Memory B cell (primary cell): Measurements from ENCODE around the gene GLYAT.

Experiments
- ATAC-seq: fragments of 150-1000 bp; cut with Tn5 transposase; 2 replicates; pipeline ENCODE4 v1.10.0; 2021; ENCODE audit warnings: low read depth, mild to moderate bottlenecking, moderate library complexity
- DNase-seq, 2 donors: peaks; one replicate each; pipeline ENCODE4 v3.0.0; 2022; ENCODE audit warnings: low spot score in 2 of 2
- H3K27ac Mint-ChIP-seq: one replicate; pipeline ENCODE4 v1.8.0; 2022; ENCODE audit warnings: mild to moderate bottlenecking, moderate library complexity, mixed read lengths
- H3K27me3 Mint-ChIP-seq: one replicate; pipeline ENCODE4 v1.8.0; 2022; ENCODE audit warnings: mixed read lengths
- H3K36me3 Mint-ChIP-seq: one replicate; pipeline ENCODE4 v1.8.0; 2022; ENCODE audit warnings: mild to moderate bottlenecking, mixed read lengths
- H3K4me1 Mint-ChIP-seq: one replicate; pipeline ENCODE4 v1.8.0; 2022; ENCODE audit warnings: mixed read lengths
- H3K4me3 Mint-ChIP-seq: one replicate; pipeline ENCODE4 v1.8.0; 2022; ENCODE audit warnings: mild to moderate bottlenecking, moderate library complexity, mixed read lengths
- H3K9me3 Mint-ChIP-seq: one replicate; pipeline ENCODE4 v1.8.0; 2022; ENCODE audit warnings: mixed read lengths

The GLYAT gene

GRCh38 chr11:58731819-58732218 is at the start of gene GLYAT:
Gene GLYAT (minus strand): TSS chr11:58731943. CDS start chr11:58724496, 7,447 bp downstream.
- ATAC-seq, result no peak
- H3K27ac Mint-ChIP-seq, result no peak within 1 kb of the TSS
- no peaks in the 10 kb centered on the region for H3K36me3 Mint-ChIP-seq
- H3K27me3 Mint-ChIP-seq, result peaks cover 5% of the 10 kb centered on the region
- H3K4me1 Mint-ChIP-seq, result peaks cover 9% of the 10 kb centered on the region
- no peaks in the 10 kb centered on the region for H3K9me3 Mint-ChIP-seq
- H3K4me3 Mint-ChIP-seq, result no peak within 1 kb of the TSS
- no peak for DNase-seq

- no peaks in the 10 kb centered on the region for H3K4me1 Mint-ChIP-seq
- peaks cover 1% of the 10 kb centered on the region for H3K27me3 Mint-ChIP-seq
- H3K27ac Mint-ChIP-seq, result no peak overlapping the region
- ATAC-seq (no peak), DNase-seq (no peak)
- H3K36me3 Mint-ChIP-seq, result peaks cover 2% of the 10 kb centered on the region
- peaks cover 1% of the 10 kb centered on the region for H3K9me3 Mint-ChIP-seq
- H3K4me3 Mint-ChIP-seq, result no peak overlapping the region
Observed at GRCh38 chr11:58781345-58781744, 49.6 kb upstream of the GLYAT start.

GRCh38 chr11:58780578-58780977 is 48.8 kb upstream of the GLYAT start:
- Mint-ChIP-seq H3K4me1 (no peaks in the 10 kb centered on the region), H3K9me3 (peaks cover 1% of the 10 kb centered on the region), H3K36me3 (peaks cover 2% of the 10 kb centered on the region), H3K27ac (no peak overlapping the region), H3K4me3 (no peak overlapping the region), H3K27me3 (peaks cover 1% of the 10 kb centered on the region)
- no peak for DNase-seq
- no peak for ATAC-seq

GRCh38 chr11:58776891-58777710 is 45.4 kb upstream of the GLYAT start:
- no peak overlapping the region for H3K4me3 Mint-ChIP-seq
- no peaks in the 10 kb centered on the region for H3K4me1 Mint-ChIP-seq
- peaks cover 1% of the 10 kb centered on the region for H3K9me3 Mint-ChIP-seq
- H3K36me3 Mint-ChIP-seq, result peaks cover 2% of the 10 kb centered on the region
- no peak for ATAC-seq
- no peak overlapping the region for H3K27ac Mint-ChIP-seq
- H3K27me3 Mint-ChIP-seq, result peaks cover 7% of the 10 kb centered on the region
- DNase-seq, result no peak

- ATAC-seq (no peak), DNase-seq (no peak)
- Mint-ChIP-seq H3K9me3 (no peaks in the 10 kb centered on the region), H3K27ac (no peak overlapping the region), H3K4me1 (peaks cover 5% of the 10 kb centered on the region), H3K27me3 (peaks cover 12% of the 10 kb centered on the region), H3K36me3 (no peaks in the 10 kb centered on the region), H3K4me3 (no peak overlapping the region)
Observed at GRCh38 chr11:58775066-58775708, 43.4 kb upstream of the GLYAT start.

- Mint-ChIP-seq H3K4me1 (peaks cover 5% of the 10 kb centered on the region), H3K36me3 (no peaks in the 10 kb centered on the region), H3K4me3 (no peak overlapping the region), H3K9me3 (no peaks in the 10 kb centered on the region), H3K27ac (no peak overlapping the region), H3K27me3 (peaks cover 12% of the 10 kb centered on the region)
- DNase-seq (no peak), ATAC-seq (no peak)
Observed at GRCh38 chr11:58774164-58774593, 42.4 kb upstream of the GLYAT start.

GRCh38 chr11:58773337-58773736 is 41.6 kb upstream of the GLYAT start:
- Mint-ChIP-seq H3K4me3 (no peak overlapping the region), H3K27me3 (peaks cover 12% of the 10 kb centered on the region), H3K27ac (no peak overlapping the region), H3K4me1 (peaks cover 5% of the 10 kb centered on the region), H3K36me3 (no peaks in the 10 kb centered on the region), H3K9me3 (no peaks in the 10 kb centered on the region)
- DNase-seq, result no peak
- ATAC-seq, result no peak

- ATAC-seq, result no peak
- no peaks in the 10 kb centered on the region for H3K9me3 Mint-ChIP-seq
- H3K4me3 Mint-ChIP-seq, result no peak overlapping the region
- H3K27me3 Mint-ChIP-seq, result peaks cover 12% of the 10 kb centered on the region
- DNase-seq, result no peak
- H3K4me1 Mint-ChIP-seq, result peaks cover 5% of the 10 kb centered on the region
- no peaks in the 10 kb centered on the region for H3K36me3 Mint-ChIP-seq
- H3K27ac Mint-ChIP-seq, result no peak overlapping the region
Observed at GRCh38 chr11:58772329-58773285, 40.9 kb upstream of the GLYAT start.

GRCh38 chr11:58771458-58771855 is 39.7 kb upstream of the GLYAT start:
- Mint-ChIP-seq H3K27me3 (peaks cover 12% of the 10 kb centered on the region), H3K27ac (no peak overlapping the region), H3K9me3 (no peaks in the 10 kb centered on the region), H3K36me3 (no peaks in the 10 kb centered on the region), H3K4me1 (peaks cover 5% of the 10 kb centered on the region), H3K4me3 (no peak overlapping the region)
- DNase-seq (no peak), ATAC-seq (no peak)

GRCh38 chr11:58770627-58771457 is 39.1 kb upstream of the GLYAT start:
- DNase-seq, result no peak
- Mint-ChIP-seq H3K36me3 (no peaks in the 10 kb centered on the region), H3K4me1 (peaks cover 5% of the 10 kb centered on the region), H3K27ac (no peak overlapping the region), H3K9me3 (no peaks in the 10 kb centered on the region), H3K27me3 (peaks cover 18% of the 10 kb centered on the region), H3K4me3 (no peak overlapping the region)
- ATAC-seq, result no peak

- Mint-ChIP-seq H3K4me1 (peaks cover 5% of the 10 kb centered on the region), H3K4me3 (no peak overlapping the region), H3K9me3 (no peaks in the 10 kb centered on the region), H3K27ac (no peak overlapping the region), H3K36me3 (no peaks in the 10 kb centered on the region), H3K27me3 (peaks cover 18% of the 10 kb centered on the region)
- no peak for DNase-seq
- no peak for ATAC-seq
Observed at GRCh38 chr11:58770166-58770565, 38.4 kb upstream of the GLYAT start.

- ATAC-seq, result no peak
- Mint-ChIP-seq H3K36me3 (no peaks in the 10 kb centered on the region), H3K27me3 (peaks cover 20% of the 10 kb centered on the region), H3K9me3 (no peaks in the 10 kb centered on the region), H3K4me3 (no peak overlapping the region), H3K27ac (no peak overlapping the region), H3K4me1 (peaks cover 5% of the 10 kb centered on the region)
- DNase-seq, result no peak
Observed at GRCh38 chr11:58769308-58769707, 37.6 kb upstream of the GLYAT start.

GRCh38 chr11:58768137-58768536 is 36.4 kb upstream of the GLYAT start:
- no peak overlapping the region for H3K27ac Mint-ChIP-seq
- no peak for ATAC-seq
- H3K27me3 Mint-ChIP-seq, result peaks cover 17% of the 10 kb centered on the region
- H3K9me3 Mint-ChIP-seq, result no peaks in the 10 kb centered on the region
- H3K4me1 Mint-ChIP-seq, result peaks cover 5% of the 10 kb centered on the region
- no peak for DNase-seq
- no peaks in the 10 kb centered on the region for H3K36me3 Mint-ChIP-seq
- H3K4me3 Mint-ChIP-seq, result no peak overlapping the region
